ENCODE measurements around the gene MAZ. TPM values are rescaled to one million over a fixed set of nuclear protein-coding genes. Genes with fewer than 3 reads are reported as not detected.

Gene MAZ
- total and polyA plus RNA-seq, 2 of the 8 experiments (the other 6 are each of a cell fraction or from before 2014, with no cell fraction given), result 219 to 380 TPM

DNA sequence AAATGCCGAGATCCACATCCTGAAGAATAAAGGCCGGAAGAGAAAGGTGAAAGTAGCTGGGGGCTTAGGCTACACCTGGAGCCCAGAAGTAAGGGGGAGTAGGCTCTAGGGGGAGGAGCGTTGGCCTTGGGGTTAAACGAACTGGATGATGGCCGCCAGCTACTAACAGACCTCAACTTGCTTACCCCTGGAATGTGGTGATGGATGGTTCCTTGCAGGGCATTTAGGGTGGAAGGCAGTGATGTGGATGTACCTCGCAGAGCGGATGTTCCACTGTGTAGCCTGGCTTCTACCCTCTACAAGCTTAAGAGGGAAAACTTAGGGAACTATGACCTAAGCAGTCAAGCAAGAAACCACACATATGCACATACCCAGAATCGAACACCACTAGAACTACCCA, 2.3 kb upstream of the MAZ start (continued):
- TF ChIP-seq, protein P1, sequence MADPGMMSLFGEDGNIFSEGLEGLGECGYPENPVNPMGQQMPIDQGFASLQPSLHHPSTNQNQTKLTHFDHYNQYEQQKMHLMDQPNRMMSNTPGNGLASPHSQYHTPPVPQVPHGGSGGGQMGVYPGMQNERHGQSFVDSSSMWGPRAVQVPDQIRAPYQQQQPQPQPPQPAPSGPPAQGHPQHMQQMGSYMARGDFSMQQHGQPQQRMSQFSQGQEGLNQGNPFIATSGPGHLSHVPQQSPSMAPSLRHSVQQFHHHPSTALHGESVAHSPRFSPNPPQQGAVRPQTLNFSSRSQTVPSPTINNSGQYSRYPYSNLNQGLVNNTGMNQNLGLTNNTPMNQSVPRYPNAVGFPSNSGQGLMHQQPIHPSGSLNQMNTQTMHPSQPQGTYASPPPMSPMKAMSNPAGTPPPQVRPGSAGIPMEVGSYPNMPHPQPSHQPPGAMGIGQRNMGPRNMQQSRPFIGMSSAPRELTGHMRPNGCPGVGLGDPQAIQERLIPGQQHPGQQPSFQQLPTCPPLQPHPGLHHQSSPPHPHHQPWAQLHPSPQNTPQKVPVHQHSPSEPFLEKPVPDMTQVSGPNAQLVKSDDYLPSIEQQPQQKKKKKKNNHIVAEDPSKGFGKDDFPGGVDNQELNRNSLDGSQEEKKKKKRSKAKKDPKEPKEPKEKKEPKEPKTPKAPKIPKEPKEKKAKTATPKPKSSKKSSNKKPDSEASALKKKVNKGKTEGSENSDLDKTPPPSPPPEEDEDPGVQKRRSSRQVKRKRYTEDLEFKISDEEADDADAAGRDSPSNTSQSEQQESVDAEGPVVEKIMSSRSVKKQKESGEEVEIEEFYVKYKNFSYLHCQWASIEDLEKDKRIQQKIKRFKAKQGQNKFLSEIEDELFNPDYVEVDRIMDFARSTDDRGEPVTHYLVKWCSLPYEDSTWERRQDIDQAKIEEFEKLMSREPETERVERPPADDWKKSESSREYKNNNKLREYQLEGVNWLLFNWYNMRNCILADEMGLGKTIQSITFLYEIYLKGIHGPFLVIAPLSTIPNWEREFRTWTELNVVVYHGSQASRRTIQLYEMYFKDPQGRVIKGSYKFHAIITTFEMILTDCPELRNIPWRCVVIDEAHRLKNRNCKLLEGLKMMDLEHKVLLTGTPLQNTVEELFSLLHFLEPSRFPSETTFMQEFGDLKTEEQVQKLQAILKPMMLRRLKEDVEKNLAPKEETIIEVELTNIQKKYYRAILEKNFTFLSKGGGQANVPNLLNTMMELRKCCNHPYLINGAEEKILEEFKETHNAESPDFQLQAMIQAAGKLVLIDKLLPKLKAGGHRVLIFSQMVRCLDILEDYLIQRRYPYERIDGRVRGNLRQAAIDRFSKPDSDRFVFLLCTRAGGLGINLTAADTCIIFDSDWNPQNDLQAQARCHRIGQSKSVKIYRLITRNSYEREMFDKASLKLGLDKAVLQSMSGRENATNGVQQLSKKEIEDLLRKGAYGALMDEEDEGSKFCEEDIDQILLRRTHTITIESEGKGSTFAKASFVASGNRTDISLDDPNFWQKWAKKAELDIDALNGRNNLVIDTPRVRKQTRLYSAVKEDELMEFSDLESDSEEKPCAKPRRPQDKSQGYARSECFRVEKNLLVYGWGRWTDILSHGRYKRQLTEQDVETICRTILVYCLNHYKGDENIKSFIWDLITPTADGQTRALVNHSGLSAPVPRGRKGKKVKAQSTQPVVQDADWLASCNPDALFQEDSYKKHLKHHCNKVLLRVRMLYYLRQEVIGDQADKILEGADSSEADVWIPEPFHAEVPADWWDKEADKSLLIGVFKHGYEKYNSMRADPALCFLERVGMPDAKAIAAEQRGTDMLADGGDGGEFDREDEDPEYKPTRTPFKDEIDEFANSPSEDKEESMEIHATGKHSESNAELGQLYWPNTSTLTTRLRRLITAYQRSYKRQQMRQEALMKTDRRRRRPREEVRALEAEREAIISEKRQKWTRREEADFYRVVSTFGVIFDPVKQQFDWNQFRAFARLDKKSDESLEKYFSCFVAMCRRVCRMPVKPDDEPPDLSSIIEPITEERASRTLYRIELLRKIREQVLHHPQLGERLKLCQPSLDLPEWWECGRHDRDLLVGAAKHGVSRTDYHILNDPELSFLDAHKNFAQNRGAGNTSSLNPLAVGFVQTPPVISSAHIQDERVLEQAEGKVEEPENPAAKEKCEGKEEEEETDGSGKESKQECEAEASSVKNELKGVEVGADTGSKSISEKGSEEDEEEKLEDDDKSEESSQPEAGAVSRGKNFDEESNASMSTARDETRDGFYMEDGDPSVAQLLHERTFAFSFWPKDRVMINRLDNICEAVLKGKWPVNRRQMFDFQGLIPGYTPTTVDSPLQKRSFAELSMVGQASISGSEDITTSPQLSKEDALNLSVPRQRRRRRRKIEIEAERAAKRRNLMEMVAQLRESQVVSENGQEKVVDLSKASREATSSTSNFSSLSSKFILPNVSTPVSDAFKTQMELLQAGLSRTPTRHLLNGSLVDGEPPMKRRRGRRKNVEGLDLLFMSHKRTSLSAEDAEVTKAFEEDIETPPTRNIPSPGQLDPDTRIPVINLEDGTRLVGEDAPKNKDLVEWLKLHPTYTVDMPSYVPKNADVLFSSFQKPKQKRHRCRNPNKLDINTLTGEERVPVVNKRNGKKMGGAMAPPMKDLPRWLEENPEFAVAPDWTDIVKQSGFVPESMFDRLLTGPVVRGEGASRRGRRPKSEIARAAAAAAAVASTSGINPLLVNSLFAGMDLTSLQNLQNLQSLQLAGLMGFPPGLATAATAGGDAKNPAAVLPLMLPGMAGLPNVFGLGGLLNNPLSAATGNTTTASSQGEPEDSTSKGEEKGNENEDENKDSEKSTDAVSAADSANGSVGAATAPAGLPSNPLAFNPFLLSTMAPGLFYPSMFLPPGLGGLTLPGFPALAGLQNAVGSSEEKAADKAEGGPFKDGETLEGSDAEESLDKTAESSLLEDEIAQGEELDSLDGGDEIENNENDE (IDR thresholded peaks at IDR 0.05; ENCODE audit: insufficient replicate concordance, low read length), result no peak
- no peak for TF ChIP-seq SRF (IDR thresholded peaks at IDR 0.05; ENCODE audit: low read depth, low read length)

Measured in H1 (cell line).